ENCODE measurements around the gene CTAGE4.
"Not testable (repeated sequence)": the region's sequence is repeated elsewhere in the genome, so short reads cannot be mapped to it uniquely, and the experiment has no call there.

Gene CTAGE4

GRCh38 chr7:144228810-144229209 lies 45.5 kb downstream of the CTAGE4 start:
- not testable (repeated sequence) for H3K9me3 ChIP-seq (ENCODE audit: low read length); H3K4me1 ChIP-seq (ENCODE audit: insufficient read depth, low read length); H2AFZ ChIP-seq (ENCODE audit: low read depth, low read length); H3K4me3 ChIP-seq (ENCODE audit: low read length); H3K36me3 ChIP-seq (ENCODE audit: insufficient read depth, low read length); H3K27me3 ChIP-seq (ENCODE audit: insufficient read depth, low read length)

GRCh38 chr7:144231027-144231426 lies 47.8 kb downstream of the CTAGE4 start:
- not testable (repeated sequence) for H3K4me3 ChIP-seq (ENCODE audit: low read length); H2AFZ ChIP-seq (ENCODE audit: low read depth, low read length); H3K27me3 ChIP-seq (ENCODE audit: insufficient read depth, low read length); H3K9me3 ChIP-seq (ENCODE audit: low read length); H3K4me1 ChIP-seq (ENCODE audit: insufficient read depth, low read length); H3K36me3 ChIP-seq (ENCODE audit: insufficient read depth, low read length)

- not testable (repeated sequence) for H3K9me3 ChIP-seq (ENCODE audit: low read length); H3K4me3 ChIP-seq (ENCODE audit: low read length); H3K4me1 ChIP-seq (ENCODE audit: insufficient read depth, low read length); H2AFZ ChIP-seq (ENCODE audit: low read depth, low read length); H3K36me3 ChIP-seq (ENCODE audit: insufficient read depth, low read length); H3K27me3 ChIP-seq (ENCODE audit: insufficient read depth, low read length)
Measured at GRCh38 chr7:144233039-144233438, 49.8 kb downstream of the CTAGE4 start.

Data from neuron (in vitro differentiated cells).